ENCODE results near the gene NFILZ. TPM values are rescaled to one million over a fixed set of nuclear protein-coding genes. Genes with fewer than 3 reads are reported as not detected.

Gene NFILZ
- total and polyA plus RNA-seq, 2 donors (not counting 1 experiment from before 2014, with no cell fraction given), result not detected

DNA sequence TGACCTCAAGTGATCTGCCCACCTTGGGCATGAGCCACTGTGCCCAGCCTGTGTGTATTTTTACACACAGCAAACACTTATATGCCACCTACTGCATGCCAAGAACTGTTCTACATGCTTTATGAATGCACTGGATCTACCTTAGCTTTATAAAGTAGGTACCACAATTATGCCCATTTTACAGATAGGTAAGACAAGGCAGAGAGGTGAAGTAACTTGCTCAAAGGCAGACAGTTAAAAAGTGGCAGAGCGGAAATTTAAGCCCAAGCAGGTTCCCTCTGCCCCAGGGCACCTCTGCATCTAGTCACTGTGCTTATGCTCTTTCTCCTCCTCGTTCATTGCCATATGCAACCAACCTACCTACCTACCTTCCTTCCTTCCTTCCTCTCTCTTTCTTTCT, 30.4 kb upstream of the NFILZ start:
- H3K4me3 ChIP-seq (replicated peaks in 1 of 4; ENCODE audit: control extremely low read depth in 1 of 4, insufficient read depth in 1 of 4, low read depth in 3 of 4, low read length in 4 of 4), result no peak overlapping the region
- H4K20me1 ChIP-seq (ENCODE audit: control insufficient read depth, extremely low read depth, insufficient read depth, low read length), result no peaks in the 10 kb centered on the region
- TF ChIP-seq, protein P1, sequence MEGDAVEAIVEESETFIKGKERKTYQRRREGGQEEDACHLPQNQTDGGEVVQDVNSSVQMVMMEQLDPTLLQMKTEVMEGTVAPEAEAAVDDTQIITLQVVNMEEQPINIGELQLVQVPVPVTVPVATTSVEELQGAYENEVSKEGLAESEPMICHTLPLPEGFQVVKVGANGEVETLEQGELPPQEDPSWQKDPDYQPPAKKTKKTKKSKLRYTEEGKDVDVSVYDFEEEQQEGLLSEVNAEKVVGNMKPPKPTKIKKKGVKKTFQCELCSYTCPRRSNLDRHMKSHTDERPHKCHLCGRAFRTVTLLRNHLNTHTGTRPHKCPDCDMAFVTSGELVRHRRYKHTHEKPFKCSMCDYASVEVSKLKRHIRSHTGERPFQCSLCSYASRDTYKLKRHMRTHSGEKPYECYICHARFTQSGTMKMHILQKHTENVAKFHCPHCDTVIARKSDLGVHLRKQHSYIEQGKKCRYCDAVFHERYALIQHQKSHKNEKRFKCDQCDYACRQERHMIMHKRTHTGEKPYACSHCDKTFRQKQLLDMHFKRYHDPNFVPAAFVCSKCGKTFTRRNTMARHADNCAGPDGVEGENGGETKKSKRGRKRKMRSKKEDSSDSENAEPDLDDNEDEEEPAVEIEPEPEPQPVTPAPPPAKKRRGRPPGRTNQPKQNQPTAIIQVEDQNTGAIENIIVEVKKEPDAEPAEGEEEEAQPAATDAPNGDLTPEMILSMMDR (conservative IDR thresholded peaks at IDR 0.05 in 1 of 2, IDR thresholded peaks at IDR 0.05 in 1 of 2; ENCODE audit: low read depth in 1 of 2, low read length in 2 of 2), result no peak
- TF ChIP-seq EZH2 (IDR thresholded peaks at IDR 0.05; ENCODE audit: low read length, missing control alignments), result no peak
- no peak overlapping the region for H3K4me2 ChIP-seq (ENCODE audit: extremely low read depth, insufficient read depth, low read length)
- no peak overlapping the region for H3K27ac ChIP-seq (ENCODE audit: insufficient read depth, low read length)
- no peaks in the 10 kb centered on the region for H3K9me3 ChIP-seq (ENCODE audit: control insufficient read depth, insufficient read depth, low read depth, low read length)
- no peak overlapping the region for H3K9ac ChIP-seq (ENCODE audit: insufficient read depth, low read length)
- no peak for DNase-seq (ENCODE audit: low read depth in 2 of 2)
- H3K36me3 ChIP-seq (ENCODE audit: control insufficient read depth, insufficient read depth, low read length), result no peaks in the 10 kb centered on the region
- H3K4me1 ChIP-seq (ENCODE audit: control insufficient read depth, extremely low read depth, insufficient read depth, low read length), result no peaks in the 10 kb centered on the region
- H2AFZ ChIP-seq (ENCODE audit: low read length), result no peak overlapping the region
- H3K79me2 ChIP-seq (ENCODE audit: control insufficient read depth, insufficient read depth, low read length), result no peaks in the 10 kb centered on the region
- no peaks in the 10 kb centered on the region for H3K27me3 ChIP-seq (ENCODE audit: control insufficient read depth, insufficient read depth, low read length)

DNA sequence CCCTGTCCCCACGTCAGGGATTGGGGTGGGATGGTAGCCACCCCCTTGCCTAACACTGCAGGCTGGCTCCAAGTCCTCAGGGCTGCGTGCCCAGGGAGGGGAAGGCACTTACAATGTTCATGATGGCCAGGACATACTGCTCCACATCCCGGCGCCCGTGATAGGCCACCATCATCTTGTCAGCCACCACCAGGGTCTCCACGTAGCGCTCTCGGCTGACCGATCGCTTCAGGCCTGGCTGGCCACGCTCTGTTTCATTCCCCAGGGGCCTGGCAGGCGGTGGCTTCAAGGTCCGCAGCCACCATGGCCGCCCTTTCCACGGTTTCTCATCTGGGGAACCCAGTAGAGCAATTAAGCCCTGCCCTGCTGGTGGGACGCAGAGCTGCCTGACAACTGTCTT, 29.6 kb upstream of the NFILZ start:
- H3K4me3 ChIP-seq (replicated peaks in 1 of 4; ENCODE audit: control extremely low read depth in 1 of 4, insufficient read depth in 1 of 4, low read depth in 3 of 4, low read length in 4 of 4), result no peak overlapping the region
- DNase-seq (ENCODE audit: low read depth in 2 of 2), result no peak
- H2AFZ ChIP-seq (ENCODE audit: low read length), result no peak overlapping the region
- no peaks in the 10 kb centered on the region for H3K9me3 ChIP-seq (ENCODE audit: control insufficient read depth, insufficient read depth, low read depth, low read length)
- no peak overlapping the region for H3K9ac ChIP-seq (ENCODE audit: insufficient read depth, low read length)
- no peaks in the 10 kb centered on the region for H3K79me2 ChIP-seq (ENCODE audit: control insufficient read depth, insufficient read depth, low read length)
- no peaks in the 10 kb centered on the region for H3K4me1 ChIP-seq (ENCODE audit: control insufficient read depth, extremely low read depth, insufficient read depth, low read length)
- no peaks in the 10 kb centered on the region for H3K27me3 ChIP-seq (ENCODE audit: control insufficient read depth, insufficient read depth, low read length)
- no peak for TF ChIP-seq EZH2 (IDR thresholded peaks at IDR 0.05; ENCODE audit: low read length, missing control alignments)
- TF ChIP-seq, protein P1 (conservative IDR thresholded peaks at IDR 0.05 in 1 of 2, IDR thresholded peaks at IDR 0.05 in 1 of 2; ENCODE audit: low read depth in 1 of 2, low read length in 2 of 2), result no peak
- H3K27ac ChIP-seq (ENCODE audit: insufficient read depth, low read length), result no peak overlapping the region
- no peak overlapping the region for H3K4me2 ChIP-seq (ENCODE audit: extremely low read depth, insufficient read depth, low read length)
- H4K20me1 ChIP-seq (ENCODE audit: control insufficient read depth, extremely low read depth, insufficient read depth, low read length), result no peaks in the 10 kb centered on the region
- no peaks in the 10 kb centered on the region for H3K36me3 ChIP-seq (ENCODE audit: control insufficient read depth, insufficient read depth, low read length)

- H3K9ac ChIP-seq (ENCODE audit: insufficient read depth, low read length), result no peak overlapping the region
- no peak overlapping the region for H3K4me3 ChIP-seq (replicated peaks in 1 of 4; ENCODE audit: control extremely low read depth in 1 of 4, insufficient read depth in 1 of 4, low read depth in 3 of 4, low read length in 4 of 4)
- no peak for DNase-seq (ENCODE audit: low read depth in 2 of 2)
- TF ChIP-seq EZH2 (IDR thresholded peaks at IDR 0.05; ENCODE audit: low read length, missing control alignments), result no peak
- TF ChIP-seq, protein P1 (conservative IDR thresholded peaks at IDR 0.05 in 1 of 2, IDR thresholded peaks at IDR 0.05 in 1 of 2; ENCODE audit: low read depth in 1 of 2, low read length in 2 of 2), result no peak
- H3K79me2 ChIP-seq (ENCODE audit: control insufficient read depth, insufficient read depth, low read length), result no peaks in the 10 kb centered on the region
- H3K27ac ChIP-seq (ENCODE audit: insufficient read depth, low read length), result no peak overlapping the region
- H3K36me3 ChIP-seq (ENCODE audit: control insufficient read depth, insufficient read depth, low read length), result no peaks in the 10 kb centered on the region
- no peaks in the 10 kb centered on the region for H3K4me1 ChIP-seq (ENCODE audit: control insufficient read depth, extremely low read depth, insufficient read depth, low read length)
- no peaks in the 10 kb centered on the region for H4K20me1 ChIP-seq (ENCODE audit: control insufficient read depth, extremely low read depth, insufficient read depth, low read length)
- no peak overlapping the region for H2AFZ ChIP-seq (ENCODE audit: low read length)
- H3K27me3 ChIP-seq (ENCODE audit: control insufficient read depth, insufficient read depth, low read length), result no peaks in the 10 kb centered on the region
- no peaks in the 10 kb centered on the region for H3K9me3 ChIP-seq (ENCODE audit: control insufficient read depth, insufficient read depth, low read depth, low read length)
- H3K4me2 ChIP-seq (ENCODE audit: extremely low read depth, insufficient read depth, low read length), result no peak overlapping the region
These were observed 28.6 kb upstream of the NFILZ start for GRCh38 chr19:8601796-8602195.
